SK-N-MC (cell line): ENCODE results near the gene PLCB3.
A peak's percentile ranks its signal among the peaks of the same experiment; 100 is the strongest.

Source experiments
- EZH2 ChIP-seq: fragments of 200-600 bp; sonication (generic); IDR thresholded peaks from one replicate; pipeline ENCODE4 v1.6.1; 2017; ENCODE audit warnings: antibody characterized with exemption
- POLR2AphosphoS5 ChIP-seq: IDR thresholded peaks from 2 replicates; pipeline ENCODE4 v1.6.1; 2012; ENCODE audit warnings: mild to moderate bottlenecking, low read depth, low read length, borderline replicate concordance

DNA sequence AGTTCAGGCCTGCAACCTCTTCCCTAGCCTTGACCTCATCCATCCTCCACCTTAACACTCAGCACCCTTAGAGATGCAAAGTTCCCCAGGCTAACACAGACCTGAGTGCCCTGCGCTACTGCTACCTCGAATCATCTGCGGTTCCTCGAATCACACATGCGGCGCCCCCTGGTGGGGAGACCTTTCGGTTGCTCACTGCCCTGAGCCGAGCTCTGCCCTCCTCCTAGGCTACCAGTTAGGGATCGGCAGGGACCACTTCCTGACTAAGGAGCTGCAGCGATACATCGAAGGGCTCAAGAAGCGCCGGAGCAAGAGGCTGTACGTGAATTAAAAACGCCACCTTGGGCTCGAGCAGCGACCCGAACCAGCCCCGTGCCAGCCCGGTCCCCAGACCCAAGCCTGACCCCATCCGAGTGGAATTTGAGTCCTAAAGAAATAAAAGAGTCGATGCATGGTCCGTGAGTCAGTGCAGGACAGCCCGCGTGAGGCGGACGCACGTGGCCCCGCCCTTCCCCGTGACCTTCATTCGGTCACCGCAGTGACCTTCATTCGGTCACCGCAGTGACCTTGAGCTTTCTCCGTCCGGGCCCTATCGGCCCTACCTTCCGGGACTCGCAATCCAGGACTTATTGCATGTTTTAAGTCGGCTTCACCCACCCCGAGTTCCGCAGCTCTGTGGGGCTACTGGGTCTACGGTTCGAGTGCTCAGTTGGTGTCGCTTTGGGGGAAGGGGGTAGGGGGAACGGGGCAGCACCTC lies 53.2 kb downstream of the PLCB3 start:
- TF ChIP-seq POLR2AphosphoS5 (peak; percentile 88), EZH2 (no peak)
